ENCODE data around the gene CETP. TPM values are rescaled to one million over a fixed set of nuclear protein-coding genes. Genes with fewer than 3 reads are reported as not detected.
A peak's percentile ranks its signal among the peaks of the same experiment; 100 is the strongest.

CETP gene
- total RNA-seq, 2 experiments from 2014 or later: not detected

DNA sequence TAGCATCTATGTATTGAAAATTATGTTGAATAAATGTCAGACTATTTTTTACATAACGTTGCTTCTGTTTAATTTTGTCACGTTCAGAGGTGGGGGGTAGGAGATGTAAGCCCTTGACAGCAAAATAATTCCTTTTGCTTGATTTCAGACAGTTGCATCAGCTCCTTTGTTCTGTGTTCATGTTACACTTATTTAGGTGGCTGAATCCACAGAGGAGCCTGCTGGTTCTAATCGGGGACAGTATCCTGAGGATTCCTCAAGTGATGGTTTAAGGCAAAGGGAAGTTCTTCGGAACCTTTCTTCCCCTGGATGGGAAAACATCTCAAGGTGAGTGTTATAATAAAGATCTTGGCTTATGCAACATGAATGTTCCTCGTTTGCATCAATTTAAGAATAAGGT, 25.3 kb upstream of the CETP start:
- H3K27me3 Mint-ChIP-seq (ENCODE audit: low read depth): no peaks in the 10 kb centered on the region
- ATAC-seq: no peak
- H3K4me3 Mint-ChIP-seq: peak overlapping the region; percentile 16
- H3K4me1 Mint-ChIP-seq (ENCODE audit: low read depth): peaks cover 66% of the 10 kb centered on the region
- no peak for DNase-seq
- peaks cover 84% of the 10 kb centered on the region for H3K36me3 Mint-ChIP-seq (ENCODE audit: low read depth)
- POLR2A ChIA-PET: interaction anchor here (1.3 kb wide), 1 partner anchor 105 kb away, joined by 4 read pairs; no protein-coding TSS in a partner anchor
- CTCF ChIA-PET: interaction anchor here (0.8 to 3.3 kb wide), 9 partner anchors 16 to 360 kb away, joined by 3 to 18 read pairs (median 3); no protein-coding TSS in a partner anchor
- H3K27ac Mint-ChIP-seq: no peak overlapping the region
- H3K9me3 Mint-ChIP-seq (ENCODE audit: insufficient read depth): no peaks in the 10 kb centered on the region

DNA sequence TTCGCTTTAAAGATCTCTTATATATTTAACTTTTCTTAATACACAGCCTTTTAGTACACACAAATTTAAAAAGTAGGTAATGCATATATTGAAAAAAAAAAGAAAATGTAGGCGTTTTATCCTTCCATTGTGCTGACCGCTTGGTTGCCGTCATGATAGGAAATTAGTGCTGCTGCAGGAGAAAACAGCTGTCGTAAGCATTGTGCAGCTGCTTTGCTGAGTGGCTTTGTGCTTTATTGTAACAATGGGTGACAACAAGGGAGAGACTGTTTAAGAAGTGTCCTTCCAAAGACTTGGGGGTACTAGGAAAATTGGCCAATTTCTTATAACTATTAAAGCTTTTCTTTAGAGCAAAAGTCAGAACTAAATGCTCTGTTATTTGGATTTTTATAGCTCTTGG, 24.8 kb upstream of the CETP start:
- CTCF ChIA-PET: interaction anchor here (0.8 to 3.3 kb wide), 10 partner anchors 8 to 360 kb away, joined by 3 to 18 read pairs (median 4); no protein-coding TSS in a partner anchor
- H3K9me3 Mint-ChIP-seq (ENCODE audit: insufficient read depth): no peaks in the 10 kb centered on the region
- no peak for ATAC-seq
- H3K4me1 Mint-ChIP-seq (ENCODE audit: low read depth): peaks cover 66% of the 10 kb centered on the region
- DNase-seq: no peak
- peaks cover 87% of the 10 kb centered on the region for H3K36me3 Mint-ChIP-seq (ENCODE audit: low read depth)
- POLR2A ChIA-PET: interaction anchor here (0.6 to 1.3 kb wide), 2 partner anchors 105 to 285 kb away, joined by 4 read pairs; no protein-coding TSS in a partner anchor
- no peaks in the 10 kb centered on the region for H3K27me3 Mint-ChIP-seq (ENCODE audit: low read depth)
- H3K27ac Mint-ChIP-seq: no peak overlapping the region
- no peak overlapping the region for H3K4me3 Mint-ChIP-seq

DNA sequence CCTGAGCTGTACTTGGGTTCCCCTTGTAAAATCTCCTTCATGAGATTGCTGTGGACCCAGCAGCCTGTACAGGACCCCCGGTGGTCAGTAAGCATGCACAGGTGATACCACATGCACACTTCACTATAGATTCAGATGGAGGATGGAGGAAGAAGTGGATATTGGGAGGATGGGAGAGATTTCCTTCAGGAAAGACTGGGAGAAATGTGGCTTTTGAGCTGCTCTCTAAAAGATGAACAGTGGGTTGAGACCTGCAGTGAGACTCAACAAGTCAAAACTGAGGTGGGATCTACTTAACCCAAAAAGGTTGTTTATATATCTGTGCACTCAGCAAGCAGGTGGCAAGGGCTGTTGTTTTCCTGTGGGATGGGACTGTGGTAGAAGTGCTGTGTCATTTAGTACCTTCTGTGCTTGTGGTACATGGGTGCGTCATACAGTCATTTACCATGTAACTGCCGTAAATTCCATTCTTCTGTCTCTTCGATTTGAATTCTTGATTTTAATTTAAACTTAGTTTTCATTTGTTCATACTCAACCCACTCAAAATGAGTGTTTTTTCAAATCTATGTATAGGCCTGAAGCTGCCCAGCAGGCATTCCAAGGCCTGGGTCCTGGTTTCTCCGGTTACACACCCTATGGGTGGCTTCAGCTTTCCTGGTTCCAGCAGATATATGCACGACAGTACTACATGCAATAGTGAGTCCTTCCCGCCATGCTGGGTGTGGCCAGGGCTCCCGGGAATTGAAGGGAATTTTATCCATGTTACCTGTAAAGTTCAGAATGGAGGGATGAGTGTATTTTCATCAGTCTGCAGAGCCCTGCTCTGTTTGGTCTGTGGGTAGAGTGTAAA, 22.9 kb upstream of the CETP start:
- peak overlapping the region; percentile 57 for H3K4me3 Mint-ChIP-seq
- DNase-seq (peak; percentile 73), ATAC-seq (peak; percentile 70)
- peaks cover 72% of the 10 kb centered on the region for H3K4me1 Mint-ChIP-seq (ENCODE audit: low read depth)
- H3K9me3 Mint-ChIP-seq (ENCODE audit: insufficient read depth): no peaks in the 10 kb centered on the region
- H3K27me3 Mint-ChIP-seq (ENCODE audit: low read depth): no peaks in the 10 kb centered on the region
- peaks cover 91% of the 10 kb centered on the region for H3K36me3 Mint-ChIP-seq (ENCODE audit: low read depth)
- peak overlapping the region; percentile 75 for H3K27ac Mint-ChIP-seq
- CTCF ChIA-PET: interaction anchor here (0.8 to 3.3 kb wide), 6 partner anchors 12 to 146 kb away, joined by 3 to 18 read pairs (median 3); no protein-coding TSS in a partner anchor
- POLR2A ChIA-PET: interaction anchor here (0.7 to 1.6 kb wide), 7 partner anchors 9 to 49 kb away, joined by 3 to 4 read pairs (median 3); no protein-coding TSS in a partner anchor

DNA sequence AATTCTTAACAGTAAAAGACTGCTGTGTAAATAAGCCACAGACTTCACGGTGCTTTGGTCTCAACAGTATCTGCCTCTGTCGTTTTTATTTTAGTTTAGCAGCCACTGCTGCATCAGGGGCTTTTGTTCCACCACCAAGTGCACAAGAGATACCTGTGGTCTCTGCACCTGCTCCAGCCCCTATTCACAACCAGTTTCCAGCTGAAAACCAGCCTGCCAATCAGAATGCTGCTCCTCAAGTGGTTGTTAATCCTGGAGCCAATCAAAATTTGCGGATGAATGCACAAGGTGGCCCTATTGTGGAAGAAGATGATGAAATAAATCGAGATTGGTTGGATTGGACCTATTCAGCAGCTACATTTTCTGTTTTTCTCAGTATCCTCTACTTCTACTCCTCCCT, 21.9 kb upstream of the CETP start:
- DNase-seq: no peak
- no peak for ATAC-seq
- Mint-ChIP-seq H3K27ac (peak overlapping the region; percentile 75), H3K4me3 (peak overlapping the region; percentile 57), H3K36me3 (ENCODE audit: low read depth) (peaks cover 89% of the 10 kb centered on the region), H3K9me3 (ENCODE audit: insufficient read depth) (no peaks in the 10 kb centered on the region), H3K4me1 (ENCODE audit: low read depth) (peaks cover 67% of the 10 kb centered on the region), H3K27me3 (ENCODE audit: low read depth) (no peaks in the 10 kb centered on the region)
- CTCF ChIA-PET: interaction anchor here (1.6 kb wide), 1 partner anchor 56 kb away, joined by 4 read pairs; no protein-coding TSS in a partner anchor
- POLR2A ChIA-PET: interaction anchor here (0.6 to 1.6 kb wide), 2 partner anchors 10 to 79 kb away, joined by 3 read pairs; no protein-coding TSS in a partner anchor

GRCh38 chr16:56941092-56941491, 20.7 kb upstream of the CETP start:
- H3K36me3 Mint-ChIP-seq (ENCODE audit: low read depth): peaks cover 81% of the 10 kb centered on the region
- no peak overlapping the region for H3K27ac Mint-ChIP-seq
- H3K4me1 Mint-ChIP-seq (ENCODE audit: low read depth): peaks cover 59% of the 10 kb centered on the region
- H3K4me3 Mint-ChIP-seq: no peak overlapping the region
- ChIA-PET CTCF (interaction anchor here (0.8 to 3.0 kb wide), 4 partner anchors 23 to 148 kb away, joined by 3 to 14 read pairs (median 6); no protein-coding TSS in a partner anchor), POLR2A (interaction anchor here (0.8 to 5.8 kb wide), 2 partner anchors 9 to 69 kb away, joined by 5 to 67 read pairs; partner anchors contain the start of gene HERPUD1)
- no peak for ATAC-seq
- no peaks in the 10 kb centered on the region for H3K27me3 Mint-ChIP-seq (ENCODE audit: low read depth)
- no peak for DNase-seq
- H3K9me3 Mint-ChIP-seq (ENCODE audit: insufficient read depth): no peaks in the 10 kb centered on the region

GRCh38 chr16:56941856-56942331, 19.9 kb upstream of the CETP start:
- Mint-ChIP-seq H3K36me3 (ENCODE audit: low read depth) (peaks cover 76% of the 10 kb centered on the region), H3K4me3 (no peak overlapping the region), H3K9me3 (ENCODE audit: insufficient read depth) (no peaks in the 10 kb centered on the region), H3K4me1 (ENCODE audit: low read depth) (peaks cover 53% of the 10 kb centered on the region), H3K27ac (no peak overlapping the region), H3K27me3 (ENCODE audit: low read depth) (no peaks in the 10 kb centered on the region)
- CTCF ChIA-PET: interaction anchor here (1.1 to 3.0 kb wide), 5 partner anchors 9 to 149 kb away, joined by 3 to 14 read pairs (median 6); no protein-coding TSS in a partner anchor
- POLR2A ChIA-PET: interaction anchor here (0.7 to 5.8 kb wide), 2 partner anchors 9 to 10 kb away, joined by 3 to 67 read pairs; partner anchors contain the start of gene HERPUD1
- DNase-seq (no peak), ATAC-seq (no peak)

- POLR2A ChIA-PET: interaction anchor here (0.7 to 5.8 kb wide), 3 partner anchors 11 to 45 kb away, joined by 3 to 67 read pairs (median 5); partner anchors contain the start of genes HERPUD1 and NLRC5
- Mint-ChIP-seq H3K4me3 (no peak overlapping the region), H3K27ac (no peak overlapping the region), H3K4me1 (ENCODE audit: low read depth) (peaks cover 34% of the 10 kb centered on the region), H3K36me3 (ENCODE audit: low read depth) (peaks cover 58% of the 10 kb centered on the region), H3K9me3 (ENCODE audit: insufficient read depth) (no peaks in the 10 kb centered on the region), H3K27me3 (ENCODE audit: low read depth) (no peaks in the 10 kb centered on the region)
- DNase-seq (no peak), ATAC-seq (no peak)
- CTCF ChIA-PET: interaction anchor here (1.0 to 3.0 kb wide), 7 partner anchors 8 to 76 kb away, joined by 3 to 15 read pairs (median 5); no protein-coding TSS in a partner anchor
These were observed 17.9 kb upstream of the CETP start for GRCh38 chr16:56943761-56944375.

GRCh38 chr16:56944954-56945839, 16.6 kb upstream of the CETP start:
- ChIA-PET POLR2A (interaction anchor here (0.6 to 5.8 kb wide), 5 partner anchors 13 to 97 kb away, joined by 3 to 67 read pairs (median 3); partner anchors contain the start of genes CETP and HERPUD1), CTCF (interaction anchor here (0.7 to 2.9 kb wide), 6 partner anchors 8 to 86 kb away, joined by 3 to 15 read pairs (median 4); no protein-coding TSS in a partner anchor)
- Mint-ChIP-seq H3K4me1 (ENCODE audit: low read depth) (peaks cover 21% of the 10 kb centered on the region), H3K4me3 (no peak overlapping the region), H3K27ac (peak overlapping the region; percentile 11), H3K36me3 (ENCODE audit: low read depth) (peaks cover 44% of the 10 kb centered on the region), H3K27me3 (ENCODE audit: low read depth) (no peaks in the 10 kb centered on the region), H3K9me3 (ENCODE audit: insufficient read depth) (no peaks in the 10 kb centered on the region)
- no peak for ATAC-seq
- no peak for DNase-seq

DNA sequence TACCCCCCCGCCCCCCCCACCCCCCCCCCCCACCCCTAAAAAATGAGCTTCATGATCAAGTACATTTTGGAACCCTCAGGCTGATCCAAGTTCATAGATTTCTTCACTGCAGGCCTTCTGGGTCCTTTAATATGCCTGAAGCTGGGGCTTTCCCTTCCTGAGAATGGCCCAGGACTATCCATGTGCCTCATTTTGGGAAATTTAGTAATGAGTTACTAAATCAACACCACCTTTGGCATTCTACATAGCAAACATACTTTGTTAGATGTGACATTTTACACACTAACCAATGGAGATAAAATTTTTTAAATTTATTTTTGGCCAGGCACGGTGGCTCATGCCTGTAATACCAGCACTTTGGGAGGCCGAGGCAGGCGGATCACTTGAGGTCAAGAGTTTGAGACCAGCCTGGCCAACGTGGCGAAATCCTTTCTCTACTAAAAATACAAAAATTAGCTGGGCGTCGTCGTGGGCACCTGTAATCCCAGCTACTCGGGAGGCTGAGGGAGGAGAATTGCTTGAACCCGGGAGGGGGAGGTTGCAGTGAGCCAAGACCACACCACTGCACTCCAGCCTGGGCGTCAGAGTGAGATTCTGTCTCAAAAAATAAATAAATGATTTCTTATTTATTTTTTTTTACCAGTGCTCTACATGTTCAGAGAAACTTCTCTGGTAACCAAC, 15.8 kb upstream of the CETP start:
- CTCF ChIA-PET: interaction anchor here (0.7 to 2.9 kb wide), 5 partner anchors 9 to 87 kb away, joined by 3 to 15 read pairs (median 4); no protein-coding TSS in a partner anchor
- no peaks in the 10 kb centered on the region for H3K9me3 Mint-ChIP-seq (ENCODE audit: insufficient read depth)
- peaks cover 36% of the 10 kb centered on the region for H3K36me3 Mint-ChIP-seq (ENCODE audit: low read depth)
- DNase-seq: no peak
- peaks cover 26% of the 10 kb centered on the region for H3K4me1 Mint-ChIP-seq (ENCODE audit: low read depth)
- H3K27ac Mint-ChIP-seq: no peak overlapping the region
- H3K27me3 Mint-ChIP-seq (ENCODE audit: low read depth): no peaks in the 10 kb centered on the region
- ATAC-seq: no peak
- POLR2A ChIA-PET: interaction anchor here (0.5 to 5.8 kb wide), 7 partner anchors 14 to 319 kb away, joined by 3 to 67 read pairs (median 3); partner anchors contain the start of genes CETP and HERPUD1
- no peak overlapping the region for H3K4me3 Mint-ChIP-seq
